KMS-11 (cell line): ENCODE measurements around the gene FBXO21.

Experiments used
- H2AFZ ChIP-seq: fragments of 200-600 bp; sonication (generic); 2 replicates; pipeline ENCODE4 v1.6.1; 2016; ENCODE audit warnings: antibody characterized with exemption, mixed run types, low read depth
- H3K27ac ChIP-seq: fragments of 200-600 bp; sonication (generic); 2 replicates; pipeline ENCODE4 v1.6.1; 2016; ENCODE audit warnings: mild to moderate bottlenecking, mixed run types
- H3K27me3 ChIP-seq: fragments of 200-600 bp; sonication (generic); 2 replicates; pipeline ENCODE4 v1.6.1; 2017; ENCODE audit warnings: mild to moderate bottlenecking, low read depth, mixed run types, moderate library complexity; ENCODE audit not compliant: insufficient read depth
- H3K36me3 ChIP-seq: fragments of 200-600 bp; sonication (generic); 2 replicates; pipeline ENCODE4 v1.6.1; 2017; ENCODE audit warnings: mild to moderate bottlenecking, mixed run types; ENCODE audit not compliant: insufficient read depth
- H3K4me1 ChIP-seq: fragments of 200-600 bp; sonication (generic); 2 replicates; pipeline ENCODE4 v1.6.1; 2016; ENCODE audit warnings: mild to moderate bottlenecking, low read depth, mixed run types; ENCODE audit not compliant: poor library complexity, severe bottlenecking
- H3K4me2 ChIP-seq: fragments of 200-600 bp; sonication (generic); 2 replicates; pipeline ENCODE4 v1.7.0; 2016; ENCODE audit warnings: mild to moderate bottlenecking, mixed run types
- H3K4me3 ChIP-seq: fragments of 200-600 bp; sonication (generic); IDR thresholded peaks from 2 replicates; pipeline ENCODE4 v1.6.1; 2017; ENCODE audit warnings: low read depth, low read length, mixed read lengths; ENCODE audit not compliant: insufficient read depth
- H3K79me2 ChIP-seq: fragments of 200-600 bp; sonication (generic); 2 replicates; pipeline ENCODE4 v1.6.1; 2016; ENCODE audit warnings: low read depth, mixed run types; ENCODE audit not compliant: insufficient read depth
- H3K9ac ChIP-seq: fragments of 200-600 bp; sonication (generic); 2 replicates; pipeline ENCODE4 v1.6.1; 2016; ENCODE audit warnings: mild to moderate bottlenecking, mixed run types
- H4K20me1 ChIP-seq: fragments of 200-600 bp; sonication (generic); 2 replicates; pipeline ENCODE4 v1.6.1; 2016; ENCODE audit warnings: mild to moderate bottlenecking, mixed run types; ENCODE audit not compliant: insufficient read depth
- TF ChIP-seq, protein P1 (sequence below): fragments of 200-600 bp; sonication (generic); conservative IDR thresholded peaks from 2 replicates; pipeline ENCODE4 v1.6.1; 2017; ENCODE audit warnings: low read depth, mild to moderate bottlenecking, antibody characterized with exemption, low read length, moderate library complexity, mixed read lengths

Gene FBXO21

GRCh38 chr12:117208811-117209455 is 18.7 kb upstream of the FBXO21 start:
- Histone ChIP-seq H3K27me3 (no peaks in the 10 kb centered on the region), H3K4me3 (no peak overlapping the region), H3K9ac (no peak overlapping the region), H3K36me3 (no peaks in the 10 kb centered on the region), H4K20me1 (no peaks in the 10 kb centered on the region), H2AFZ (no peak overlapping the region), H3K4me2 (no peak overlapping the region), H3K27ac (no peak overlapping the region), H3K79me2 (no peaks in the 10 kb centered on the region), H3K4me1 (no peaks in the 10 kb centered on the region)
- TF ChIP-seq, protein P1, sequence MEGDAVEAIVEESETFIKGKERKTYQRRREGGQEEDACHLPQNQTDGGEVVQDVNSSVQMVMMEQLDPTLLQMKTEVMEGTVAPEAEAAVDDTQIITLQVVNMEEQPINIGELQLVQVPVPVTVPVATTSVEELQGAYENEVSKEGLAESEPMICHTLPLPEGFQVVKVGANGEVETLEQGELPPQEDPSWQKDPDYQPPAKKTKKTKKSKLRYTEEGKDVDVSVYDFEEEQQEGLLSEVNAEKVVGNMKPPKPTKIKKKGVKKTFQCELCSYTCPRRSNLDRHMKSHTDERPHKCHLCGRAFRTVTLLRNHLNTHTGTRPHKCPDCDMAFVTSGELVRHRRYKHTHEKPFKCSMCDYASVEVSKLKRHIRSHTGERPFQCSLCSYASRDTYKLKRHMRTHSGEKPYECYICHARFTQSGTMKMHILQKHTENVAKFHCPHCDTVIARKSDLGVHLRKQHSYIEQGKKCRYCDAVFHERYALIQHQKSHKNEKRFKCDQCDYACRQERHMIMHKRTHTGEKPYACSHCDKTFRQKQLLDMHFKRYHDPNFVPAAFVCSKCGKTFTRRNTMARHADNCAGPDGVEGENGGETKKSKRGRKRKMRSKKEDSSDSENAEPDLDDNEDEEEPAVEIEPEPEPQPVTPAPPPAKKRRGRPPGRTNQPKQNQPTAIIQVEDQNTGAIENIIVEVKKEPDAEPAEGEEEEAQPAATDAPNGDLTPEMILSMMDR: no peak

DNA sequence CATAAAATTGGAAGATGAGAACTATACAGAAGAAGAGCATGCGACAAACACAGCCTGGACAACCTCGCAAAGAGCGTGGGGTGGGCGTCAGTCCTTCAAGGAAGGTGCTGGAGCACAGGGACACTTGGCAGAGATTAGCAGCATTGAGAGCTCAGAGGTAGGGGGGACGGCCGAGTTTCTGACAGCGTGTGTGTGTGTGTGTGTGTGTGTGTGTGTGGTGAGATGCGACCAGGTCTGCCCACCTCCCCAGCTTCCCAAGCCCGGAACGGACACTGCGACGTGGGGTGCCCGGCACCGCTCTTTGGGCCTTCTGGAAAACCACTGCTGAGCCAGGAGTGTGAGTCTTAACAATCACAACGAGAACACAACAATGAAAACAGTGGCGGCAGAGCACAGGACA is 17.9 kb upstream of the FBXO21 start:
- H3K9ac ChIP-seq: no peak overlapping the region
- H3K4me3 ChIP-seq: no peak overlapping the region
- no peaks in the 10 kb centered on the region for H4K20me1 ChIP-seq
- H3K27me3 ChIP-seq: no peaks in the 10 kb centered on the region
- H3K27ac ChIP-seq: no peak overlapping the region
- H3K4me1 ChIP-seq: no peaks in the 10 kb centered on the region
- TF ChIP-seq, protein P1: no peak
- H3K4me2 ChIP-seq: no peak overlapping the region
- H3K79me2 ChIP-seq: no peaks in the 10 kb centered on the region
- no peak overlapping the region for H2AFZ ChIP-seq
- no peaks in the 10 kb centered on the region for H3K36me3 ChIP-seq

DNA sequence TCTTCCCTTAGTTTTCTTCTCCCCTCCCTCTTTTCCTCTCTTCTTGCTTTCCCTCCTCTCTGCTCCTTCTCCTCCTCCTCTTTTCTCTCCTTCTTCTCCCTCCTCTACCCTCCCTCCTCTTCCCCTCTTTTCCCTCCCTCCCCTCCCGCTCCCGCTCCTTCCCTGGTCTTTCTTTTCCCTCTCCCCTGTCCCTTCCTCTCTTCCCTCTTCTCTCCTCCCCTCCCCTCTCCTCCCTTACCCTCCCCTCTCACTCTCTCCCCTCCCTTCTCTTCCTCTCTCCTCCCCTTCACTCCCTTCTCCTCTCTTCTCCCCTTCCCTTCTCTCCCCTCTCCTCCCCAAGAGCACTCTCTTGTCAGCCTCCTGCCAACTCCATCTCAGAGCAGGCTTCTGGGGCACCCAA is 17.4 kb upstream of the FBXO21 start:
- TF ChIP-seq, protein P1: no peak

DNA sequence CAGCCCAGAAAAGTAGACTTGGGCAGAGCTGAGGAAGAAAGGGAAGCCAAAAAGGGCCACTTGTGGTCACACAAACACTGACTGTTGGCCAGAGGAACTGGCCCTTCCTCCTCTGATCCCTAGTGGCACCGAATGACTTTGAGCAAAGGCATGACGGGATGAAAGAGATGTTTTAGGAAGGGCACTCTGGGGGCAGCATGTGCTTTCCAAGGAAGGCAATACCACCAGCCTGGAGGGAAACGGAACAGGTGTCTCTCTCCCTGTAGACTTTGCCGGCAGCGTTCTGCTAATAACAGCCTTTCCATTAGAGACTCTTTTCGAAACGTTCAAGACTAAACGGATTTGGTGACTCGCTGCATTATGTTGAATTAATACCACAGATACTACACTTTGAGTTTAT is 12.3 kb upstream of the FBXO21 start:
- H3K4me1 ChIP-seq: no peaks in the 10 kb centered on the region
- no peaks in the 10 kb centered on the region for H3K79me2 ChIP-seq
- H3K4me2 ChIP-seq: no peak overlapping the region
- no peaks in the 10 kb centered on the region for H4K20me1 ChIP-seq
- H3K27me3 ChIP-seq: no peaks in the 10 kb centered on the region
- H3K4me3 ChIP-seq: no peak overlapping the region
- H3K27ac ChIP-seq: no peak overlapping the region
- H3K36me3 ChIP-seq: no peaks in the 10 kb centered on the region
- TF ChIP-seq, protein P1: no peak
- H2AFZ ChIP-seq: no peak overlapping the region
- H3K9ac ChIP-seq: no peak overlapping the region

More for the DNA sequence above, 17.4 kb upstream of the FBXO21 start:
- Histone ChIP-seq H3K79me2 (no peaks in the 10 kb centered on the region), H4K20me1 (no peaks in the 10 kb centered on the region), H3K36me3 (no peaks in the 10 kb centered on the region), H3K27ac (no peak overlapping the region), H3K4me3 (no peak overlapping the region), H3K9ac (no peak overlapping the region), H3K4me1 (no peaks in the 10 kb centered on the region), H3K4me2 (no peak overlapping the region), H3K27me3 (no peaks in the 10 kb centered on the region), H2AFZ (no peak overlapping the region)
